Measurements from ENCODE around the gene ARFIP1. TPM values are rescaled to one million over a fixed set of nuclear protein-coding genes. Genes with fewer than 3 reads are reported as not detected.

The ARFIP1 gene
- total and polyA plus RNA-seq, 9 of the 15 experiments (the other 6 are each of a cell fraction or from before 2014, with no cell fraction given): 14.1 to 25.1 (median 20.9) TPM

- TF ChIP-seq ZBTB26 (CRISPR knock-in tag; IDR thresholded peaks at IDR 0.05): no peak
- TF ChIP-seq, protein P1, sequence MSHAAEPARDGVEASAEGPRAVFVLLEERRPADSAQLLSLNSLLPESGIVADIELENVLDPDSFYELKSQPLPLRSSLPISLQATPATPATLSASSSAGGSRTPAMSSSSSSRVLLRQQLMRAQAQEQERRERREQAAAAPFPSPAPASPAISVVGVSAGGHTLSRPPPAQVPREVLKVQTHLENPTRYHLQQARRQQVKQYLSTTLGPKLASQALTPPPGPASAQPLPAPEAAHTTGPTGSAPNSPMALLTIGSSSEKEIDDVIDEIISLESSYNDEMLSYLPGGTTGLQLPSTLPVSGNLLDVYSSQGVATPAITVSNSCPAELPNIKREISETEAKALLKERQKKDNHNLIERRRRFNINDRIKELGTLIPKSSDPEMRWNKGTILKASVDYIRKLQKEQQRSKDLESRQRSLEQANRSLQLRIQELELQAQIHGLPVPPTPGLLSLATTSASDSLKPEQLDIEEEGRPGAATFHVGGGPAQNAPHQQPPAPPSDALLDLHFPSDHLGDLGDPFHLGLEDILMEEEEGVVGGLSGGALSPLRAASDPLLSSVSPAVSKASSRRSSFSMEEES (CRISPR knock-in tag; IDR thresholded peaks at IDR 0.05): no peak
- no peak for TF ChIP-seq ZNF354B (CRISPR knock-in tag; IDR thresholded peaks at IDR 0.05)
- no peak for TF ChIP-seq RBM39 (optimal IDR thresholded peaks at IDR 0.05; ENCODE audit: low read depth, low read length)
- no peak for TF ChIP-seq XRCC4 (IDR thresholded peaks at IDR 0.05; ENCODE audit: extremely low read depth, insufficient read depth, insufficient read length)
- TF ChIP-seq MNT (conservative IDR thresholded peaks at IDR 0.05): no peak
- no peak for TF ChIP-seq SREBF1 (IDR thresholded peaks at IDR 0.05; ENCODE audit: borderline replicate concordance, low read depth, low read length)
- no peak for TF ChIP-seq ZNF398 (CRISPR knock-in tag; IDR thresholded peaks at IDR 0.05)
- no peak for TF ChIP-seq PHB2 (IDR thresholded peaks at IDR 0.05; ENCODE audit: low read depth)
- no peak for TF ChIP-seq MLX (CRISPR knock-in tag; conservative IDR thresholded peaks at IDR 0.05)
- no peak for TF ChIP-seq SIN3A (IDR thresholded peaks at IDR 0.05; ENCODE audit: borderline replicate concordance in 2 of 2, control insufficient read depth in 1 of 2, low read depth in 2 of 2, low read length in 2 of 2)
Measured at GRCh38 chr4:152734699-152735050, 45.1 kb upstream of the ARFIP1 start (continued).
